OCI-LY1 (cell line): Measurements from ENCODE around the gene CHMP1A.

Source experiments
- H2AFZ ChIP-seq: fragments of 200-600 bp; sonication (generic), shearing (Covaris generic); 2 replicates; pipeline ENCODE4 v1.6.0; 2014; ENCODE audit warnings: antibody characterized with exemption, mild to moderate bottlenecking, low read length
- H3F3A ChIP-seq: fragments of 200-600 bp; sonication (generic), shearing (Covaris generic); 2 replicates; pipeline ENCODE4 v1.6.0; 2014; ENCODE audit warnings: mild to moderate bottlenecking, antibody characterized with exemption, low read length, moderate library complexity; ENCODE audit not compliant: insufficient read depth
- H3K27ac ChIP-seq: fragments of 200-600 bp; sonication (generic); 2 replicates; pipeline ENCODE4 v1.5.1; 2014; ENCODE audit warnings: low read length, mixed run types, mild to moderate bottlenecking, low read depth; ENCODE audit not compliant: poor library complexity, severe bottlenecking
- H3K27me3 ChIP-seq: fragments of 200-600 bp; sonication (generic); 2 replicates; pipeline ENCODE4 v1.6.0; 2014; ENCODE audit warnings: antibody characterized with exemption, mild to moderate bottlenecking, low read length, moderate library complexity; ENCODE audit not compliant: insufficient read depth
- H3K36me3 ChIP-seq: fragments of 200-600 bp; sonication (generic); 2 replicates; pipeline ENCODE4 v1.6.1; 2014; ENCODE audit warnings: mild to moderate bottlenecking, antibody characterized with exemption, low read length, moderate library complexity, mixed read lengths; ENCODE audit not compliant: insufficient read depth
- H3K4me1 ChIP-seq: fragments of 200-600 bp; sonication (generic); 2 replicates; pipeline ENCODE4 v1.5.1; 2014; ENCODE audit warnings: mild to moderate bottlenecking, low read length, moderate library complexity; ENCODE audit not compliant: insufficient read depth, severe bottlenecking
- H3K4me2 ChIP-seq: fragments of 200-600 bp; sonication (generic), shearing (Covaris generic); 2 replicates; pipeline ENCODE4 v1.6.1; 2014; ENCODE audit warnings: low read length
- H3K4me3 ChIP-seq: fragments of 200-600 bp; sonication (generic); 2 replicates; pipeline ENCODE4 v1.5.1; 2014; ENCODE audit warnings: low read length, low read depth, mild to moderate bottlenecking, mixed read lengths; ENCODE audit not compliant: poor library complexity, severe bottlenecking
- H3K79me2 ChIP-seq: fragments of 200-600 bp; shearing (Covaris generic); 2 replicates; pipeline ENCODE4 v1.6.1; 2016; ENCODE audit warnings: mixed run types, low read length, mixed read lengths; ENCODE audit not compliant: insufficient read depth
- H3K9ac ChIP-seq: fragments of 200-600 bp; sonication (generic), shearing (Covaris generic); 2 replicates; pipeline ENCODE4 v1.6.1; 2014; ENCODE audit warnings: mild to moderate bottlenecking, low read length, mixed read lengths
- H3K9me2 ChIP-seq: fragments of 200-600 bp; sonication (generic), shearing (Covaris generic); 2 replicates; pipeline ENCODE4 v1.6.1; 2014; ENCODE audit warnings: low read depth, mild to moderate bottlenecking, low read length, mixed read lengths
- H3K9me3 ChIP-seq: fragments of 200-600 bp; shearing (Covaris generic); 2 replicates; pipeline ENCODE4 v1.6.1; 2014; ENCODE audit warnings: low read length, mixed read lengths
- H4K20me1 ChIP-seq: fragments of 200-600 bp; sonication (generic), shearing (Covaris generic); 2 replicates; pipeline ENCODE4 v1.6.0; 2016; ENCODE audit warnings: mild to moderate bottlenecking, low read length; ENCODE audit not compliant: insufficient read depth
- EZH2 ChIP-seq: fragments of 200-600 bp; sonication (generic), shearing (Covaris generic); IDR thresholded peaks from 2 replicates; pipeline ENCODE4 v1.8.0; 2017; ENCODE audit warnings: borderline replicate concordance, mixed run types, mild to moderate bottlenecking, antibody characterized with exemption, low read length, moderate library complexity, mixed read lengths
- TF ChIP-seq, protein P1 (sequence below): fragments of 200-600 bp; sonication (generic), shearing (Covaris generic); IDR thresholded peaks from 2 replicates; pipeline ENCODE4 v1.5.1; 2017; ENCODE audit warnings: mild to moderate bottlenecking, antibody characterized with exemption, low read length, moderate library complexity, mixed read lengths

Gene CHMP1A

DNA sequence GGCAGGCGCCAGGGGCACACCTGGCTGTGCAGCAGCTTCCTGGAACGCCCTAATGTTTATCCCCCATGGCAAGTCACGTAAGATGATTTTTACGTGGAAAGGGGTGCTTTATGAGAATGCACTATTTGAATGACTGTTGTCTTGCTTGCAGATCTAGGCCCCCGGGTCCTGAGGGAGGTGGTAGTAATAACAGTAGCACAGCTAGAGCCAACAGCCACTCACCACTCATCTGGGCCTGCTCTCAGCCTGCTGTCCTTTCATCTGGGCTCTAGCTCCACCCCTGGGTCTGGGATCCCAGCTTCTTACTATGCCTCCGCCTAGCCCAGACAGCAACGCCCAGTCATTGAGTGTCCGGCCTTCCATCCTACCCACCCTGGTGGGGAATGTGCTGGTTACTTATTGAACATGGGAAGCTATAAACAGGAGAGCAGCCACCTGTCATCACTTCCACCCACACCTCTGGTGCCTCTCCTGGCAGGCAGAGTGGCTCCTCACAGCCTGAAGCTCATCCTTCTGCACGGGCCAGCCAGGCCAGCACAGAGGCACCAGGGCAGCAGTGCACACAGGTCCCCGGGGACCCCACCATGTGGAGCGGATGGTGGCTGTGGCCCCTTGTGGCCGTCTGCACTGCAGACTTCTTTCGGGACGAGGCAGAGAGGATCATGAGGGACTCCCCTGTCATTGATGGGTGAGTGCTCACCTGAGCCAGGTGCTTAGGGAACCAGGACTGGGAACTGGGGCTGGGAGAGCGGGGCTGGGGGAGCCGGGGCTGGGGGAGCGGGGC lies 27.5 kb downstream of the CHMP1A start:
- H3K4me1 ChIP-seq, result no peaks in the 10 kb centered on the region
- no peak overlapping the region for H3K4me2 ChIP-seq
- H3K9me3 ChIP-seq, result no peaks in the 10 kb centered on the region
- H3K27ac ChIP-seq, result no peak overlapping the region
- H3K9ac ChIP-seq, result no peak overlapping the region
- H3K27me3 ChIP-seq, result peaks cover 9% of the 10 kb centered on the region; the same call in 1 of the 2 replicates
- no peaks in the 10 kb centered on the region for H3F3A ChIP-seq
- H4K20me1 ChIP-seq, result no peaks in the 10 kb centered on the region
- no peak overlapping the region for H2AFZ ChIP-seq
- no peaks in the 10 kb centered on the region for H3K36me3 ChIP-seq
- H3K79me2 ChIP-seq, result no peaks in the 10 kb centered on the region
- H3K9me2 ChIP-seq, result no peaks in the 10 kb centered on the region
- H3K4me3 ChIP-seq, result no peak overlapping the region
- no peak for TF ChIP-seq EZH2
- TF ChIP-seq, protein P1, sequence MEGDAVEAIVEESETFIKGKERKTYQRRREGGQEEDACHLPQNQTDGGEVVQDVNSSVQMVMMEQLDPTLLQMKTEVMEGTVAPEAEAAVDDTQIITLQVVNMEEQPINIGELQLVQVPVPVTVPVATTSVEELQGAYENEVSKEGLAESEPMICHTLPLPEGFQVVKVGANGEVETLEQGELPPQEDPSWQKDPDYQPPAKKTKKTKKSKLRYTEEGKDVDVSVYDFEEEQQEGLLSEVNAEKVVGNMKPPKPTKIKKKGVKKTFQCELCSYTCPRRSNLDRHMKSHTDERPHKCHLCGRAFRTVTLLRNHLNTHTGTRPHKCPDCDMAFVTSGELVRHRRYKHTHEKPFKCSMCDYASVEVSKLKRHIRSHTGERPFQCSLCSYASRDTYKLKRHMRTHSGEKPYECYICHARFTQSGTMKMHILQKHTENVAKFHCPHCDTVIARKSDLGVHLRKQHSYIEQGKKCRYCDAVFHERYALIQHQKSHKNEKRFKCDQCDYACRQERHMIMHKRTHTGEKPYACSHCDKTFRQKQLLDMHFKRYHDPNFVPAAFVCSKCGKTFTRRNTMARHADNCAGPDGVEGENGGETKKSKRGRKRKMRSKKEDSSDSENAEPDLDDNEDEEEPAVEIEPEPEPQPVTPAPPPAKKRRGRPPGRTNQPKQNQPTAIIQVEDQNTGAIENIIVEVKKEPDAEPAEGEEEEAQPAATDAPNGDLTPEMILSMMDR, result no peak

DNA sequence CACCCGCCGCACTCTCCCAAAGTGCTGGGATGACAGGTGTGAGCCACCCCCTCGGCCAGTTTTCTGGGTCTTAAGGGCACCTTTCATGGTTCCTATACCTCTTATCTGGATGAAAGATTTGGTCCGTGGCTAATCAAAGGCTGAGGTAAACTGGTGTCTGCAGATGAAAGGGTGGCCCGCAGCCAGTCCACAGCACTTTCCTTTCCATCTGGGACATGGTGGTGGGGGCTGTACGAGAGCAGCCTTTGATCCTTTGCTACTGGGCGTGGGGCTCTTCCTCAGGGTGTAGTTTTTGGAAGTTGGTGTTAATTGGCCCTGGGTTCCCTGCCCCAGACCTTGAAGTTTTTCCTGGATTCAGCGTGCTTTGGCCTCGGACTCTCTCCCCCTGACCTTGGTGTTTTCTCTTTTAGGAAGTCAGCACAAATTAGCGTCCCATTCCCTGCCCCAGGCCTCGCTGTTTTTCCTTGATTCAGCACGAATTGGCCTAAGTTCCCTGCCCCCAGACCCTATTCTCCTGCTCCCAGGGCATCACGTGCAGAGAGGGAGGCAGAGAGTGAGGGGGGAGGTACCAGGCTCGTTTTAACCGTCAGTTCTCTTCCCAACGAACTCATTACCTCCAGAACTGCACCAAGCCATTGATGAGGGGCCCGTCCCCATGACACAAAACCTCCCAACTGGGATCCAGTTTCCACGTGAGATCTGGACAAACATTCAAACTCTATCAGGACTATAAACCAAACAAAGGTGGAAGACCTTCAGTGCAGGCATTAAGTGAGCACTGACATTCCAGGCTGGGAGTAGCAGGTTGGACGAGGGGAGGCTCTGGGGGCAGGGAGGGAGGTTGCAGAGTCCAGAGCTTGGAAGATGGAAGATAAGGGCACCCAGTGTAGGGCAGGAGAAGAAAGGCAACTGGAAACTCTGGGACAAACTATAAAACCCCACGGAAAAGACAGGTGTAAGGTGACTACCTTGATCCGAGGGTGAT lies 32.4 kb downstream of the CHMP1A start:
- Histone ChIP-seq H3K27ac (no peak overlapping the region), H3K27me3 (peaks cover 12% of the 10 kb centered on the region), H3K9me2 (no peaks in the 10 kb centered on the region), H3K4me1 (no peaks in the 10 kb centered on the region), H3K79me2 (no peaks in the 10 kb centered on the region), H3K4me2 (no peak overlapping the region), H3K36me3 (no peaks in the 10 kb centered on the region), H2AFZ (no peak overlapping the region), H4K20me1 (no peaks in the 10 kb centered on the region), H3F3A (no peaks in the 10 kb centered on the region), H3K9me3 (no peaks in the 10 kb centered on the region), H3K9ac (no peak overlapping the region), H3K4me3 (no peak overlapping the region)
- TF ChIP-seq EZH2, result no peak
- TF ChIP-seq, protein P1, result no peak

DNA sequence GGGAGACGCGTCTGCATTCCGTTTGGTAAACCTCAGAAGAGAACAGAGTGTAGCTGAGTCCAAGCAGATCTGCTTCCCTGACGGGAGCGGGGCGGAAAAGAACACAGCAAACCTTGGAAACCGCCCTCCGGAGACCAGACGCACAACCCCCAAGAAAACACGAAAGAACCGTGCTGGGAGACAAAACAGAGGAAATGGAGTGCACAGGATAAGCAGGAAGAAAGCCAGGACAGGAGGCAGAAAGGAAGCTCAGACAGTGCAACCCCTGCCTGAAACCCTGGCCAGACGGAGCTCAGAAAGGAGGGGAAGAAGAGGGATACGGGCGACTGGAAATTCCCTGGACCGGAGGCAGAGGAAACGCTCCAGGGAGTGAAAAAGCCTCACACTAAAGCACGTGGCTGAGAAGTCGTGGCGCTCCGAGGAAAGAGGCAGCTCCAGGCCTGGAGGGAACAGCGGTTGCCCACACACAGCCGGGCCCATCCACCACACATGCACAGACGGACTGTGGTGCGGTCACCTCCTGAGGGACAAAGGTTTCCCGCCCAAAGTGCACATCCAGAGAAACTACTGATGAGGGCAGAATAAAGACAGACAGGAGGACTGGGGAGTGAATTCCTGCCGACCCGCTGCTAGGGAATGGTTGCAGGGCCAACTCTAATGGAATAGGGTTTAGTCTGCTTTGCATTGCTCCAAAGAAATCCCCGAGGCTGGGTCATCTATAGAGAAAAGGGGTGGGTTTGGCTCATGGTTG lies 33.8 kb downstream of the CHMP1A start:
- Histone ChIP-seq H3K36me3 (no peaks in the 10 kb centered on the region), H3K9me2 (no peaks in the 10 kb centered on the region), H3K9ac (no peak overlapping the region), H3K27me3 (peaks cover 5% of the 10 kb centered on the region), H3K4me2 (no peak overlapping the region), H3K4me1 (no peaks in the 10 kb centered on the region), H4K20me1 (no peaks in the 10 kb centered on the region), H3K4me3 (no peak overlapping the region), H3K9me3 (no peaks in the 10 kb centered on the region), H3F3A (no peaks in the 10 kb centered on the region), H3K27ac (no peak overlapping the region), H3K79me2 (no peaks in the 10 kb centered on the region), H2AFZ (no peak overlapping the region)
- TF ChIP-seq, protein P1, result no peak
- no peak for TF ChIP-seq EZH2
